Stimulated activated CD8-positive, alpha-beta memory T cell treated with anti-CD3 and anti-CD28 coated beads, Interleukin-12 subunit alpha, Interleukin-12 subunit beta, amount 100 ng/mL, for 1 hour (primary cell): ENCODE results near the gene GPS1.

ENCODE experiments used
- DNase-seq: peaks from one replicate; pipeline ENCODE4 v3.0.0-alpha.2; 2020; ENCODE audit warnings: low read depth

Gene GPS1

GRCh38 chr17:82090549-82091263, 39.0 kb downstream of the GPS1 start:
- no peak for DNase-seq

DNA sequence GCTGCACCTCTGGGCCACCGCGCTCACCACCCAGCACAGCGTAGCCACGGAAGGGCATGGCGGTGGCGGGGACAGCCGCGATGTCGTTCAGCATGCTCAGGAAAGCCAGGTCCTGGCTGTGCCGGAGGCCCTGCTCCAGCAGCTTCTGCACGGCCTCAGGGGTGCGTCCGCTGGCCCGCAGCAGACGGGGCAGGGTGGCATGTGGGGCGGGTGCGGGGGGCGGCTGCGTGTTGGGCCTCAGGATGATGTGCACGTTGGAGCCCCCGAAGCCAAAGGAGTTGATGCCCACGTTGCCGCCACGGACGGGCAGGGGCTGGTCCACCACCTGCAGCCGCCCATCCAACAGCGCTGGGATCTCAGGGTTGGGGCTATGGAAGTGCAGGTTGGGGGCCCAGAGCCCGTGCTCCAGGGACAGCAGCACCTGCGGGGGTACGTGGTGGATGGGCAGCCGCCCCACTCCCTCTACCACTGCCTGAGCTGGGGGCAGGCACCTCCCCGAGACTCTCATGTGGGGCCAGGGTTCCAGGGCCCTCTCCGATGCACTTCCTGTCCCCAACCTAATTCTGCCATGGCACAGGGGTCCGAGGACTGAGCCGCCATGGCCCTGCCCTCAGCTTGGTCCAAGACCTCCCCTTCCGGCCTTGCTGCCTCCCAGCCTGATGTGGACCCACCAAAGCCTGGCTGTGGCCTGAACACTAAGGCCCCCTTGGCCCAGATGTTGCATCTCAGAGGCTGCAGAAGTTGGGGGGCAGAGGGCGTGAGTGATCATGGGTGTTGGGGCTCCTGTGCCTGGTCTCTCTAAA, 39.8 kb downstream of the GPS1 start:
- DNase-seq = no peak

DNA sequence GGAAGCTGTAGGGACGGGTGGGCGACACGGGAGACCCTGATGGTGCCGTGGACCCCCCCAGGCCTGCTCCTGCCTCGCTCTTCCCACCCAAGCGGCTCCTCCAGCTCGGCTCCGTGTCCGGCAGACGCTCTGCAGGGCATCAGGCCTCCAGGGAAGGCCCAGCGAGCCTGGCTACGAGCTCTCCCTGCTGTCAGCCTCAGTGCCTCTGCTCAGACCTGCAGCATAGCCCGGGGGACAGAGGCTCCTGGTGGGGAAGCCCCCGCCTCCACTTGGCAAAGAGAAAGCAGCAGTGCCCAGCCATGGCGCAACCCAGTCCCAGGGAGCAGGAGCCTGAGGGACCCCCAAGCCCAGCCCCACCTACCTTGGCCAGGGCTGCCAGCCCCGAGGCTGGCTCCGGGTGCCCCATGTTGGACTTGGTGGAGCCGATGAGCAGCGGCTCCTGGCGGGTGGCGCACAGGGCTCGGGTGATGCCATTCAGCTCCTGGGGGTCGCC, 40.4 kb downstream of the GPS1 start:
- no peak for DNase-seq

GRCh38 chr17:82092628-82092994, 40.9 kb downstream of the GPS1 start:
- DNase-seq = no peak

DNA sequence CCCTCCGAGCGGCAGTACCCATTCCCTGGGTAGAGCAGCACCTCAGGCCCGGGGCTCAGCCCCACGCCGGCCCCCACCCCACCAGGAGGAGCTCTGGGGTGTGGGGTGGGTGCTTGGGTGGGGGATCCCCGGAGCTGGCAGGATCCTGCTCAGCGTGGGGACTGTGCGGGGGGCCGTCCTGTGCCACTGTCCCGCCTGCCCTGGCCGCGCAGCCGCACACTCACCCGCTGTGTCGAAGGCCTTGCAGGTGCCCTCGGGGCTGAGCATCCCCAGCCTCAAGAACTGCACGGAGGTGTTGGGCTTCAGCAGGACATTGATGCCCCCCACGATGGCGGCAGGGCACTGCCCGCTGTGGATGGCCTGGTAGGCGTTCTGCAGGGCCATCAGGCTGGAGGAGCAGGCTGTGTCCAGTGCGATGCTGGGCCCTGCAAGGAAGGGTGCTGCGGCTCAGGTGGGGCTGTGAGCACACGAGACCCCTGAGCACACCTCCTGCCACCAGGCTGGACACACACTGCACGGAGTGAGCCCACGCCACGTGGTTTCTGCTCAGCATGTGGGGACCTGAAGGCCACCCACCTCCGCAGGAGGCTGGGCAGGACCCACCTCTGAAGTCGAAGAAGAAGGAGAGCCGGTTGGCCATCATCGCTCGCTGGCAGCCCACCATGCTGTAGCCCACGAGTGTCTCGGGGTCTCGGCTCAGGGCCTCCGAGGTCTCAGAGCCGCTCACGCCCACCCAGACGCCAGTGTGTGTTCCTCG, 41.5 kb downstream of the GPS1 start:
- DNase-seq = no peak

- no peak for DNase-seq
These were observed 43.5 kb downstream of the GPS1 start for GRCh38 chr17:82094931-82095776.

DNA sequence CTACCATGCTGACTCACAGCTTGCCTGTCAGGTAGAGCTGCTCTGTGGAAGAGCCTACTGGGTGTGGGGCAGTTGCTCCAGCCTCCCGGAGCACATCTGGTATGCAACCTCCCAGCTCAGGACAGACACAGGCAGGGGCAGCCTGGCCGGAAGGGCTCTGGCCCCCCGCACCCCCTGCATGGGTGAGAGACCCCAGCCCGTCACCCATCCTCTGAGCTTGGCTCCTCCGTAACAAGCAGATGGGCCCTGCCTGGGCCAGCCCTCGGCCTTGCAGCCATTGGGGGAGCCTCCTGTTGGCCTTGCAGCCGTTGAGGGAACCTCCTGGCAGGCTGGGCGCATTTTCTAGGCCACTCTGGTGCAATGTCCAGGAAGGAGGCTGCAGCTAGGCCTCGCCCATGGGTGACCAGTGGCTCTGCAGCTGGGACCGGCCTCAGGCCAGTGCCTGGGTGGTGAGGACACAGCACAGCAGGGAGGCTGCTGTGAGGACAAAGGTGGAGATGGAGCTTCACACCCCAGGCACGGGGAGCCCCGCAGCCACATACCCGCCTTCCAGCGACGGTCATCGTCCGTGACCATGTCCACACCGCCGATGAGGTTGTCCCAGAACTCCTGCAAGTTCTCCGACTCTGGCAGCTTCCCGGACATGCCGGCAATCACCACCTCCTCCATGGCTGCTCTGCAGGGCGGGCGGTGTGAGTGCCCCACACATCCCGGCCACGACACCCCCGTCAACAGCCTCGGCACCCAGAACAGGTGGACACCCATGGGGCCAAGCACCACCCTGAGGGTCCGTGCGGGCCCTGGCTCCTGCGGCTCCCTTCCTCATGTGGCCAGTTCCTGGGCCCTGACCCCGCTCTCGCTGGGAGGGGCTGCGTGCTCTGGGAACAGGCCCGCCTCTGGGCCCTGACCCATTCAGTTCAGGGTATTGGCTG, 44.3 kb downstream of the GPS1 start:
- no peak for DNase-seq

DNA sequence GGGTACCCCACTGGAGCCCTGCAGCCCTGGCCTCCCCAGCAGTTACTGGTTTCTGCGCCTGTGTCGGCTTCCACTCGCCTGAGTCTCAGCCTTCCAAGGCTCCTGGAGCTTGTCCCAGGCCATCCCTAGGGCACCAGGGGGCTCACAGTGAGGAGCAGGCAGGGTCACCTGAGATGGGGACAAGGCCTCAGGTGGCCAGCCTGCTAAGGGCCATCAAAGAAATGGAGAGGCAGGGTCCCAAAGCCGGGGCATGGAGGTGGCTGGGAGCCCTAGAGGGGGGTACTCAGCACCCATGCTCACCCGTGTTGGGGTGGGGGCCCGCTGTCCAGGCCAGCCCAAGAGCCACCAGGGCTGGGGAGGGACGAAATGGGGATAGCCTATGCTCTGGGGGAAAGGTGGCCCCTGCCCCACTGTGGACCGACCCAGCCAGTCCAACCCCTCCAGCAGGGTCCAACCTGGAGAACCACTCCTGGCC, 45.0 kb downstream of the GPS1 start:
- DNase-seq = no peak

- DNase-seq = no peak
These were observed 45.7 kb downstream of the GPS1 start for GRCh38 chr17:82097184-82097918.

- no peak for DNase-seq
These were observed 46.1 kb downstream of the GPS1 start for GRCh38 chr17:82097919-82098168.

DNA sequence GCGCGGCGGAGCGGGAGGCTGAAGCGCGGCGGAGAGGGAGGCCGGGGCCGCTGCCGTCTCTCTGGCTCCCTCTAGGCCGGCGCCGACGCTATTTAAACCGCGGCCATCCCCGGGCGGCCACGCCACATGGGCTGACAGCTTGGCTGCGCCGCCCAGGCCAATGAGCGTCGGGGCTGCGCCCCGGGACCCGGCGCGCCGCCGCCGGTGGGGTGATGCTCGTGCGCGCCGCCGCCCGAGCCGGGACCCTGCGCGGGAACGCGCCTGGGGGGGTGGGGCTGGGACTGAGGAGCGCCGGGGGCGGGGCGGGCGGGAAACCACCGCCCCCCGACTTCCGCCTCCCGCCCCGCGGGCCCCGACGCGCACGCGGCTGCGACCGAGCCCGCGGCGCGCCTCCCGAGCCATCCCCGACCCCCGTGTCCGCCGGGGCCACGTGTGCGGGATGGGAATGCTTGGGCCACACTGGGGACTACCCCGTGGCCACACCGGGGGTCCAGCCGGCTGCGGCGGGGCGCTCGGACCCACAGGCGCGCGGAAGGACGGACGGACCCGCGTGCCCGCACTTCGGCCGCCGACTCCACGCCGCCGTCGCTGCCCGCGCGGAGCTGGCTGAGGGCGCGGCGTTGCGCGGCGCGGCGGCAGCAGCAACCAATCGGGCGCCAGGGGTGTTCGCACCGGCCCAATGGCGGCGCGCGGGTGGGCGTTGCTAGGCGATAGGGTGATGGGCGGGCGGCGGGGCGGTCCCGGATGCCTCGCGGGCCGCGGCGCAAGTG, 46.7 kb downstream of the GPS1 start, which contains the start of gene FASN:
FASN (minus strand) TSS at position 68 of the 770 bp plus-strand sequence. CDS start 1,791 bp downstream, outside the sequence.
- DNase-seq = peak; percentile 80

GRCh38 chr17:82098939-82099763, 47.5 kb downstream of the GPS1 start:
- DNase-seq = no peak

DNA sequence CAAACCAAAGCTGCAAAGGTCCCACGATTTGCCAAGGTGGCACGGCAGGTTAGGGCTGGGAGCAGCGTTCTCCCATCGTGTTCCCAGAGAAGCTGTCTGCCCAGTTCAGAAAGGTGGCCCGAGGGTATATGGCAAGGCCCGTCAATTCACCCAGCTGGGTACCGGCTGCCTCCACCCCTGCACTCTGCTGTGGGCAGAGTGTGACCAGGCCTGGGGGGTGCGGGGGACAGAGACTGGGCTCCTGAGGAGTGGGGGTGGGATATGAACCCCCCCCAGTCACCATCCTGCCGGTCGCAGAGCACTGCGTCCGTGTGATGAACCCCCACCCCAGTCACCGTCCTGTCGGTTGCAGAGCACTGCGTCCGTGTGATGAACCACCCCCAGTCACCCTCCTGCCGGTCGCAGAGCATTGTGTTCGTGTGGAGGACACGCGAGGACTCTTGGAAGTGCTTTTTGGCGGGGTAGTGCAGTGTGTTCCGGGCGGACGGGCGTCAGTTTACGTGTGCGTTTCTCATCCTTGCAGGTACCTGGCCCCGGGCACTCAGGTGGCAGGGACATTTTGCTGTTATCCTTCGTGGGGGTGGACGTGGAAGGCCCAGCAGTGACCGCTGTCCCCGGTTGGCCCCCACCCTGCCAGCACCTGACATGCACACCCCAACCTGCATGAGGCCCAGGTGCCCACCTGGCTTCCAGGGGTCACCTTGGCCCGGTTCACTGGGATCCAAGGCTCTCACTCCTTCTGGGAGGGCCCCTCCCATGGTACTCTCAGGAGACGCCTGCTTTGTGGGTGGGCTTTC, 49.0 kb downstream of the GPS1 start:
- DNase-seq = no peak

- DNase-seq = no peak
These were observed 49.6 kb downstream of the GPS1 start for GRCh38 chr17:82101301-82101715.

DNA sequence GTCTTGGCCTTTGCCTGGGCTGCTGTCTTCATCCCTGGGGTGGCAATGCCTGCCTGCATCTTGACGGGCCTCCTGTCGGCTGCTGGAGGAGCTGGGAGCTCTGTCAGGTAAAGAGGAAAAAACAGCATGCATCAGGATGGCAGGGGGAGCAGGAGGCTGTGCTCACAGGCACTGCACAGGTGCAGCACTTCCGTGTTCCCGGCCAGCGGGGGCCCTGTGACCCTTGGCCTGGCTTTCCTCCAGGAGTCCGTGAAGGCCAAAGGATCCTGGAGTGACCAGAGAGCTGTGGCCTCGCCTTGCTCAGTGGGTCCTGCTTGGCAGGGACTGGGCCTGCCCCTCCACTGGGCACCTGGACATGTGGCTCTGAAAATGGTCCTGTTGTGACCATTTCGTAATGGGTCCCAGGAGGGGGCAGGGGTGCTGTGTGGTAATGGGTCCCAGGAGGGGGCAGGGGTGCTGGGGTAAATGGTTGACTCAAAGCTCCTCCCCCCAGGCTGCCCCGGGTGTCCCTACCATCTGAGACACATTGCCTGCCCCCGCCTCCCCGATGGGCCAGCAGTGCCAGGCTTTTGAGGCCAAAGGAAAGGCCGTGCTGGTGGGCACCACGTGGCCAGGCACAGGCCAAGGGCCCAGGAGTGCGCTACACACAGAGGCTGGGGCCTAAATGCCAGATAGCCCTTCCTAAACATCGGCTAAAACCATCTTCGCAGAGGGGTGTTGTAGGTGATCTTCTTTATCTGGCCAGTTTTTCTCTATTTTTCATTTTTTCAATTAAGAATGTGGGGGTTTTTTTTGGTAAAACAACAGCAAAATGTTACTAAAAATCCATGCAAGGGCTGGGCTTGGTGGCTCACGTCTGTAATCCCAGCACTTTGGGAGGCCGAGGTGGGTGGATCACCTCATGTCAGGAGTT, 50.3 kb downstream of the GPS1 start:
- no peak for DNase-seq
